Esophagus (tissue), 2 donors: ENCODE measurements around the gene WBP2NL. TPM values are rescaled to one million over a fixed set of nuclear protein-coding genes. Genes with fewer than 3 reads are reported as not detected.

Experiments
- H3K27ac ChIP-seq, 2 donors: one replicate each; pipeline ENCODE4 v1.5.1; 2013; ENCODE audit warnings: low read depth in 2 of 2, mild to moderate bottlenecking in 2 of 2, inconsistent platforms in 1 of 2, low read length in 1 of 2, moderate library complexity in 1 of 2
- H3K27me3 ChIP-seq, 2 donors: one replicate each; pipeline ENCODE4 v1.6.1; 2013; ENCODE audit warnings: low read length in 2 of 2, control low read depth in 1 of 2, mild to moderate bottlenecking in 1 of 2; ENCODE audit not compliant: insufficient read depth in 2 of 2, control insufficient read depth in 1 of 2
- H3K36me3 ChIP-seq, 2 donors: one replicate each; pipeline ENCODE4 v1.6.1; 2013; ENCODE audit warnings: low read length in 1 of 2; ENCODE audit not compliant: control insufficient read depth in 2 of 2, insufficient read depth in 2 of 2
- H3K4me1 ChIP-seq, 2 donors: one replicate each; pipeline ENCODE4 v1.6.1; 2013; ENCODE audit warnings: low read length in 1 of 2; ENCODE audit not compliant: control insufficient read depth in 2 of 2, insufficient read depth in 2 of 2
- H3K4me3 ChIP-seq, 2 donors: one replicate each; pipeline ENCODE4 v1.5.1; 2013; ENCODE audit warnings: low read length in 2 of 2, mild to moderate bottlenecking in 2 of 2, low read depth in 1 of 2, moderate library complexity in 1 of 2
- H3K9me3 ChIP-seq, 2 donors: one replicate each; pipeline ENCODE4 v1.6.1; 2013; ENCODE audit warnings: mild to moderate bottlenecking in 2 of 2, low read depth in 1 of 2, low read length in 1 of 2, moderate library complexity in 1 of 2; ENCODE audit not compliant: control insufficient read depth in 2 of 2, insufficient read depth in 1 of 2
- WGBS, 2 donors: extraction: QIAGEN DNeasy Blood & Tissue Kit; methylation state at CpG; one replicate each; pipeline ENCODE4 v1.1.7; 2013; 5-methylcytosine and 5-hydroxymethylcytosine counted together
- polyA plus RNA-seq, 2 donors: library from polyadenylated mRNA; stranded (reverse); fragments of 200-250 nt; gene quantifications; one replicate each; pipeline ENCODE4 v1.2.3, GENCODE V29; 2013
- donor health status: healthy with polysubstance abuse.
- donor health status: Bipolar disorder and iron deficiency.

Gene WBP2NL
- polyA plus RNA-seq, 2 donors, result 0.13 to 0.59 TPM

- no peaks in the 10 kb centered on the region for H3K27me3 ChIP-seq
- WGBS, 2 donors, result 97 to 100% methylated on average over 2 of the region's 2 CpGs
- no peaks in the 10 kb centered on the region for H3K9me3 ChIP-seq
- no peaks in the 10 kb centered on the region for H3K36me3 ChIP-seq
- no peaks in the 10 kb centered on the region for H3K4me1 ChIP-seq
- no peak overlapping the region for H3K27ac ChIP-seq
- H3K4me3 ChIP-seq, result no peak overlapping the region
Observed at GRCh38 chr22:41966225-41966606, 32.4 kb upstream of the WBP2NL start.

GRCh38 chr22:41966607-41967240, 31.9 kb upstream of the WBP2NL start:
- 35 to 42% methylated on average over 8 of the region's 8 CpGs for WGBS, 2 donors
- Histone ChIP-seq H3K36me3 (no peaks in the 10 kb centered on the region), H3K27ac (no peak overlapping the region), H3K4me1 (no peaks in the 10 kb centered on the region), H3K27me3 (no peaks in the 10 kb centered on the region), H3K4me3 (no peak overlapping the region), H3K9me3 (no peaks in the 10 kb centered on the region)

GRCh38 chr22:41968601-41969000, 30.0 kb upstream of the WBP2NL start:
- Histone ChIP-seq H3K36me3 (no peaks in the 10 kb centered on the region), H3K4me3 (no peak overlapping the region), H3K27me3 (no peaks in the 10 kb centered on the region), H3K9me3 (no peaks in the 10 kb centered on the region), H3K4me1 (no peaks in the 10 kb centered on the region), H3K27ac (no peak overlapping the region)
- WGBS, 2 donors, result 45 to 53% methylated on average over 9 of the region's 9 CpGs

- Histone ChIP-seq H3K9me3 (no peaks in the 10 kb centered on the region), H3K27ac (no peak within 1 kb of the TSS), H3K4me3 (no peak within 1 kb of the TSS), H3K4me1 (no peaks in the 10 kb centered on the region), H3K27me3 (no peaks in the 10 kb centered on the region), H3K36me3 (no peaks in the 10 kb centered on the region)
- 67 to 73% methylated on average over 8 of the region's 8 CpGs for WGBS, 2 donors
Observed at GRCh38 chr22:41969110-41969646, 29.4 kb upstream of the WBP2NL start, which contains the start of gene SEPTIN3. Gene SEPTIN3, plus strand, starts transcription at chr22:41969443. Its CDS starts 2,050 bp downstream, at chr22:41971493.

- H3K4me3 ChIP-seq, result no peak overlapping the region
- H3K4me1 ChIP-seq, result no peaks in the 10 kb centered on the region
- no peaks in the 10 kb centered on the region for H3K9me3 ChIP-seq
- H3K27ac ChIP-seq, result no peak overlapping the region
- no peaks in the 10 kb centered on the region for H3K36me3 ChIP-seq
- H3K27me3 ChIP-seq, result no peaks in the 10 kb centered on the region
- 78 to 86% methylated on average over 2 of the region's 2 CpGs for WGBS, 2 donors
Observed at GRCh38 chr22:41970601-41971000, 28.0 kb upstream of the WBP2NL start.

- no peaks in the 10 kb centered on the region for H3K9me3 ChIP-seq
- H3K27ac ChIP-seq, result no peak overlapping the region
- no peak overlapping the region for H3K4me3 ChIP-seq
- 84 to 85% methylated on average over 11 of the region's 11 CpGs for WGBS, 2 donors
- H3K27me3 ChIP-seq, result no peaks in the 10 kb centered on the region
- H3K36me3 ChIP-seq, result no peaks in the 10 kb centered on the region
- no peaks in the 10 kb centered on the region for H3K4me1 ChIP-seq
Observed at GRCh38 chr22:41971431-41971830, 27.2 kb upstream of the WBP2NL start.

- no peak overlapping the region for H3K27ac ChIP-seq
- H3K27me3 ChIP-seq, result peaks cover 0 to 3% of the 10 kb centered on the region in 2 donors
- no peaks in the 10 kb centered on the region for H3K36me3 ChIP-seq
- H3K4me1 ChIP-seq, result peaks cover 5 to 6% of the 10 kb centered on the region in 2 donors
- H3K9me3 ChIP-seq, result no peaks in the 10 kb centered on the region
- no peak overlapping the region for H3K4me3 ChIP-seq
- WGBS, 2 donors, result 66 to 72% methylated on average over 10 of the region's 10 CpGs
Observed at GRCh38 chr22:41974691-41975290, 23.8 kb upstream of the WBP2NL start.

- 61 to 64% methylated on average over 12 of the region's 12 CpGs for WGBS, 2 donors
- no peak overlapping the region for H3K27ac ChIP-seq
Observed at GRCh38 chr22:41975299-41976069, 23.1 kb upstream of the WBP2NL start.

GRCh38 chr22:41976070-41976901, 22.3 kb upstream of the WBP2NL start:
- WGBS, 2 donors, result 2 to 5% methylated on average over 23 to 72 of the region's 72 CpGs
- peak overlapping the region; percentile 22 to 58 for H3K4me3 ChIP-seq
- H3K36me3 ChIP-seq, result no peaks in the 10 kb centered on the region
- no peak overlapping the region for H3K27ac ChIP-seq
- H3K4me1 ChIP-seq, result peaks cover 5 to 6% of the 10 kb centered on the region in 2 donors
- peaks cover 0 to 3% of the 10 kb centered on the region in 2 donors for H3K27me3 ChIP-seq
- no peaks in the 10 kb centered on the region for H3K9me3 ChIP-seq

More at GRCh38 chr22:41975299-41976069, 23.1 kb upstream of the WBP2NL start:
- Histone ChIP-seq H3K4me1 (peaks cover 5 to 6% of the 10 kb centered on the region in 2 donors), H3K36me3 (no peaks in the 10 kb centered on the region), H3K27me3 (peaks cover 0 to 3% of the 10 kb centered on the region in 2 donors), H3K9me3 (no peaks in the 10 kb centered on the region), H3K4me3 (no peak overlapping the region)
